GM21367 (cell line): Measurements from ENCODE around the gene DEPDC5.

Experiments used
- ATAC-seq: cut with Tn5 transposase; IDR thresholded peaks from one replicate; pipeline ENCODE4 v1.9.1; 2021; ENCODE audit not compliant: unreplicated experiment

The DEPDC5 gene

DNA sequence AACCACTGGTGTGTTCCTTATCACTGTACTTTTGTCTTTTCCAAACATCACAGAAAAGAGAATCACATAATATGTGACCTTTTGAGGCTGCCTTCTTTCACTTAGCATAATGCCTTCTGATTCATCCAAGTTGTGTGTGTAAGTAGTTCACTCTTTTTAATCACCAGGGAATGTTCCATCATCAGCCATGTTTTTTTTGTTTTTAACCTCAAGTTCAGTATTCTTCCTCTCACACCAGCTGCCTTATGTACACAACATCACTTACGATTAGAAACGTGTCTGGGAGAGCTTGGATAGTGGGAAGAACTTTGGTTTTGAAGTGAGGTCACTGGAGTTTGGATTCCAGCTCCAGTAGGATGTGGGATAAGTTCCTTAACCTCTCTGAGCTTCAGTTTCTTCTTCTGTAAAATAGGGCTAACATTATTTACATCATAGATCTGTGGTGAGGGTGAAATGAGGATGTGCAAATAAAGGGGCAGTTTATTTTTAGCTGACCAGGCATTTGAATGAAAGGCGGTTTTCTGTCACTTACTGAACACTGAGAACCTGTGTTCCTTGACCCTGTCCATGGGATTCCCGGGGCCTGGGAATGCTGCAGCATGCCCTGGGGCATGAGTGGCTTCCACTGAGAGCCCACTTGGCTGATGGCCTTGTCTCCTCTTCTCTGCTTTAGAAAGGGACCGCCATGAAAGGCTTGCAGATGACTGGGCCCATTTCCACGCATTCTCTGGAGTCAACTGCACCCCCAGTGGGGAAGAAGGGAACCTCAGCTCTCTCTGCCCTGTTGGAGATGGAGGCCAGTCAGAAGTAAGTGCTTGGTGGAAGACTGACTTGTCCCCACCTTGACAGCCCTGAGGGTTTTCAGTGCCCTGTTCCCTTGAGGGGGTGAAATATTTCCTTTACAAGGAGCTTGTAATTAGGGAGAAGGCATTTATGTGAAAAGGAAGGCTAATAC lies 92.6 kb downstream of the DEPDC5 start:
- no peak for ATAC-seq

DNA sequence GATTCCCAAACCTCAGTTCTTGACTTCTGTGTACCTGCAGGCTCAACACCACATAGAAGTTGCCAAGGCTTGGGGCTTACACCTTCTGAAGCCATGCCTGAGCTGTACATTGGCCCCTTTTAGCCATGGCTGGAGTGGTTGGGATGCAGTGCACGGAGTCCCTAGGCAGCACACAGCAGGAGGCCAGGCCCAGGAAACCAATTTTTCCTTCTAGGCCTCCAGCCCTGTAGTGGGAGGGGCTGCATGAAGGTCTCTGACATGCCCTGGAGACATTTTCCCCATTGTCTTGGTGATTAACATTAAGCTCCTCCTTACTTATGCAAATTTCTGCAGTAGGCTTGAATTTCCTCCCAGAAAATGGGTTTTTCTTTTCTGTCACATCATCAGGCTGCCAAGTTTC lies 94.6 kb downstream of the DEPDC5 start:
- ATAC-seq, result no peak

DNA sequence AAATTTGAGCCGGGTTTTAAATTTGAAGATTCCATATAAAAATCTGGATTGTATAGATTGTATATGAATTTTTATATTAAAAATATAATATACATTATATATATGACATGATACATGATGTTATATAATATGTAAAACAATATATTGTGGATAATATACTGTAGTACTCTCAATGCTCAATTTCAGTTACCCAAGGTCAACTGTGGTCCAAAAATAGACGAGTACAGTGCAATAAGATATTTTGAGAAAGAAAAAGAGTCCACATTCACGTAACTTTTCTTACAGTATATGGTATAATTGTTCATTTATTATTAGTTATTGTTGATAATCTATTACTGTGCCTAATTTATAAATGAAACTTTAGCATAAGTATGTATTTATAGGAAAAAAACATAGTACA lies 96.3 kb downstream of the DEPDC5 start:
- ATAC-seq, result no peak

DNA sequence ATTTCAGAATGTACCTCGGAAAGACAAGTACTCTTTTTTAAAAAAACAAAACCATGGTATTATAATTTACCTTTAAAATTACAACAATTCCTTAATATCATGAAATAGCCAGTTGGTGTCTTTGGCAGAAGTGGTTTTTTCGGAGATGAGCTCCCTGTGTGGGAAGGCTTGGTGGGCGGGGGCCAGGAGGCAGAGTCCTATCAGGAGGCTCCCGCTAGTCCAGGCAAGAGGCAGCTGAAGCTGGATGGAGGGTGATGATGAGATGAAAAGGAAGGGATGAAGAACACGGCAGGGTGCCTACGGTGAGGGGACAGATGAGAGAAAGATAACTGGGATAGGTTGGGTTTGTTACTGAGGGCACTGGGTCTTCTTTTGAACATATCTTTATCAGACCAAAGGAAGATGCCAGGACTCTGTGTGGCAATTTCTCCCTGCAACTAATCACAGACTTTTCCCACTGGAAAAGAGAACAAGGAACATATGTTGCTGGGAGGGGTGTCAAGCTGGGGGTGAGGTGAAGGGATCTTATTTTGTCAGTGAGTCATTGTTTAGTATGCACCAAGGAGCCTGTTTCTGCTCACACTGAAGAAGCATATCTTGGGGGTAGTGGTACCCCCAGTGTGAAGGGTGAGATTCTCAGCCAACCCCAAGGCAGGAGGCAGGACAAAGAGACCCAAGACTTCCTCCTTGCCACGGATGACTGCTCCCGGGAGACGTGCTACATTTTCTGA lies 99.0 kb downstream of the DEPDC5 start:
- no peak for ATAC-seq

DNA sequence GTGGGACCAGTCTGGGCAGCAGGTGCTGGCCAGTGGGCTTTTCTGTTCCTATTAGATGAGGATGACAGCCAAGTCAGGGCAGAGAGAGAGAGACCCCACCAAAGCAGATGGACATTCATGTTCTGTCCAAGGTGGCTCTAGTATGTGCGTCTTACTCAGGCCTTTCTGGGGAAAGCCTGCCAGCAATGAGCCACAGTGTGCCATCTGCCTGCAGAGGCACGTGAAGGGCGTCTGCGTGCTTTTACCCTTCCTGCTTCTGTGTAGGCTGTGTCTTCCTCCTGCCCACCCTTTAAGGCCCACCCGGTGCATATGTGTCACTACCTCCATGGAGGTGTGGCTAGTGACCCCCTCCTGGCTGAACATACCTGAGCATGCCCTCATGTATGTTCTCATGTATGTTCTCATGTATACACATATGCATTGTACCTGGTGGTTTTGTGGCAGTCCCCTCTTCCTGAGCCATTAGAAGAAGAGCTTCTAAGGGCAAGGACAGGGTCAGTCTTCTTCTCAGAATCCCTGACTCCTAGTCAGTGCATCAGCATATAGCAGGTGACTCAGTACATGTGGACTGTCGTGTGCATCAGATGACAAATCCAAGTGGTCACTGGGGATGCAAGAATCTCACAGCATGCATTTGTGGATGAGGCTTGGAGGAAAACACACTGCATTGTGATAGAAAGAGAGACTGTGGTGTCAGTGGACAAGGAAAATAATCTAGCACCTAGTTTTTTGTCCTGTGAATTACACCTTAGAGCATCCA lies 100.1 kb downstream of the DEPDC5 start:
- ATAC-seq, result no peak

DNA sequence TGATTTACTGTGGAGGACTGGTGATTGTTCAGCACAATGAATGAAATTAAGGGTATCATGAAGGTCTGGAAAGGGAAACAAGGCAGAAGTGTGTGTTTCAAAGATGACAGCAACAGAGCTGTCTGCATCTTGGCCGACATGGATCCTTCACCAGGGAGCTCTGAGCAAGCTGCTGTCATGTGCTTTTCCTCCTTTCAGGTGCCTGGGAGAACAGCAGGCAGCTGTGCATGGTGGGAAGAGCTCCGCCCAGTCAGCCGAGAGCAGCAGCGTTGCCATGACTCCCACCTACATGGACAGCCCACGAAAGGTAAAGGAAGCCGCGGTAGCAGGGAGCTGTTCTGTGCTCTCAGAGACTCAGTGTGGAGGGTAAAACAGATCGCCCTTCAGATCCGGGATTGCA lies 103.4 kb downstream of the DEPDC5 start:
- no peak for ATAC-seq

DNA sequence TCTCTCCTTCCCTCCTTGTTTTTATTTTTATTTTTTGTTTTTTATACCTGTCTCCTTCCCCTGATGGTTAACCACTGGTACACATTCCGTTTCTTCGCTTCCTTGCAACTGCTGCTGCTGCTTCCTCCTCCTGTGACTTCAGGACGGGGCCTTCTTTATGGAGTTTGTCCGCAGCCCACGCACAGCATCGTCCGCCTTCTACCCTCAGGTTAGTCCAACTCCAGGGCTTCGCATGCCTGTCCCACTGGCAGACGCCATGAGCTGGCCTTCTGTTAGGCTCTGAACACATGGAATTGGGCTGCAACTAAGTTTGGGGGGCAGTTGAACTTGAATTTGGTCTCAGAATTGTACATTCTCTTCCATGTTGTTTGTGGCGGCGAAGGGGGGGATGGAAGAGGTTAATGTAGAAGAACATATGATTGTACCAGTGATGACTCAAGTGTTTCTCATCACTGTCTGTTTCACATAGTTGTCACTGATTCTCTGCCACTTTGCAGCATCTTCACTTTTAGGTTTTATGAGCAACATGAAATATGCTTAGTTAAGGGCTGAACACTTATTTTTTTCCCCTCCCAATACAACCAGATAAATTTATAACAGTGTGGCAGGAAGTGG lies 107.5 kb downstream of the DEPDC5 start:
- no peak for ATAC-seq

DNA sequence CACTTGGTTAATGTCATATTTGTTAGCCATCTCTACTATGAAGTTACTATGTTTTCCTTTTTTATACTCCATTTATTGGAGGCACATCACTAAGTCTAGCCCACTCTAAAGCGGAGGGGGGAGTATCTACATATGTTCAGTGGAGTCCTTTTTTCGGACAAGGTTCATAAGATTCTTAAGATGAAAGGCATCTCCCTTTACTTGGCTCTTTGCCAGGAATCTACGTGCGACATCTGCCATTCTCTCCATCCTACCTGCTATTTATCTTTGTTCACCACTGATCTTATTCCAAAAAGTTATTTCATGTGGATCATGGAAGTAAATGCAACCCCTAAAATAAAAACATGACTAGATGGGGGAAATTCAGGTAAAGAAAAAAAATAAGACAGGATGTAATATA lies 113.1 kb downstream of the DEPDC5 start:
- no peak for ATAC-seq

DNA sequence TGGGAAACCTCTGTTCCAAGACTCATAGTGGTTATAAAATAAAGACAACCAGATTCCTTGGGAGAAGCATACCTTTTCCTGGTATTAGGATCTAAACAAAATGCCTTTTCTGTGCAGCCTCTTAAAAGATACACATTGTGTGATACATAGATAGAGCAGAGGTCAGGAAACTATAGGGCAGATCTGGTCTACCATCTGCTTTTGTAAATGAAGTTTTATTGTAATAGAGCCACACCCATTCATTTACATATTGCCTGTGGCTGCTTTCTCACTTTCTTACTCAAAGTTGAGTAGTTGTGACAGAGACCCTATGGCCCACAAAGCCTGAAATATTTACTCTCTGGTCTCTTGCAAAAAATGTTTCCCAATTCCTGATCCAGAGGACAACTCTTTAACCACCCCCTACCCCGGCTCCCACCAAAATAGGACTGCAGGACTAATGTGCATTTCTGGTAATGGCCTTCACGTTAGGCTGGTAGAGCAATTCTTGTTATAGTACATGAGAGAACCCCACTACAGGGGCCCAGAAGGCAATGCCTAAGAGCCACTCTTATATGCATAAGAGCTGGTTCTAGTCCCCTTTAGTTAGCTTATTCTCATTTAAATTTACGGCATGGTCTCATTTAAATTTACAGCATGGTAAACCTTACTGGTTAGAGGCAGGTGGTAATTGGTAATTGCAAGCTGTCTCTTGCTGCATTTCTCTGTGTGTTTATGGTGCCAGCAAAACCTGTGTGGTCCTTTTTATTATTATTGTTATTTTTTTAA lies 113.8 kb downstream of the DEPDC5 start:
- ATAC-seq, result no peak

DNA sequence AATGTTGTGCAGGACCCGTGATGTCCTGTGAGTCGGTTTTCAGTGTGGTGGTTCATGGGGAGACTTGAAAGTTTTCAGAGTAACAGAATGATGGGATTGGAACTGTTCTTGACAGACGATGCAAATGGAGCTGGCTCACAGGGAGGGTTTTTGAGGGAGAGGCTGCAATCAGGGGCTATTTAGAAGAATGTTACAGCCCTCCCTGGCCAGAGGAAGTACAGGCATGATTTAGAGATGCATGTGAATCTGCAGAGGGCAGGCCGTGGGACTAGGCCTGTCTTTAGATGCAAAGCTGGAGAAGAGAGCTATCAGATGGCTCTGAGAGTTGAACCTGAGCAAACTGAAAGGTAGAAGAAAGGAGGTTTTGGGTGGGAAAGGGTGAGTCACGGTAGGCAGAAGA lies 115.9 kb downstream of the DEPDC5 start:
- ATAC-seq, result no peak

DNA sequence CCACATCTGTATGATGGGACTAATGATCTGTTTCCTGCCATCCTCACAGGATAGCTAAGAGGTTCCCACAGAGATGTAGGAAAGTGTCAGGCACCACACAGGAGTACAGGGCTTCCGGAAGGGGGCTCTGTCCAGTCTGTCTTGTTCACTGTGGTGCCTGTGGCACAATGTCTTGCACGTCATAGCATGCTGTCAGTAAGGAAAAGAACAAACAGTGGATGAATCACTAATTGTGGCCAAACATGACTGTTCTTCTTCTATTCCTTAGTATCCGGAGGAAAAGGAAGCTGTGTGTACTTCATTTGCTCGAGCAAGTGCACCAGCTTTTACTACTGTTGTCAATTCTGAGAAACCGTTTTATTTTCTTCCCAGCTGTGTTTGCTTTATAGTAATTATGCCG lies 117.1 kb downstream of the DEPDC5 start:
- ATAC-seq, result no peak

DNA sequence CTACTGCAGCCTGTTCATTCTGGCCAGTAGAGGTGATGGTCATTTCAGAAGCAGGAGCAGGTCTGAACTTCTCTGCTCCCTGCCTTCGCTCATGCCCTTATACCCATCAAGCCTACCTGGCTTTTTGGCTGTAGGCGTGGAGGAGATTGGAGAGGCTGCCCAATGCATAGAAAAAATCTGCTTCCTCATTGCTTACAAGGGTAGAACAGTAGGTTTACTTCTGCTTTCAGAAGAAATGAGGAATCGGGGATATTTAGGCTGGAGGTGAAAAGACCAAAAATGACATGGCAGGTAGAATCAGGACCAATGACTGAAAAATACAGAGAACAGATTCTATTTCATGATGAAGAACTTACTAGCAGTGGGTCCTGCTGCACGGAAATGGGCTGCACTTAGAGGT lies 117.7 kb downstream of the DEPDC5 start:
- no peak for ATAC-seq

DNA sequence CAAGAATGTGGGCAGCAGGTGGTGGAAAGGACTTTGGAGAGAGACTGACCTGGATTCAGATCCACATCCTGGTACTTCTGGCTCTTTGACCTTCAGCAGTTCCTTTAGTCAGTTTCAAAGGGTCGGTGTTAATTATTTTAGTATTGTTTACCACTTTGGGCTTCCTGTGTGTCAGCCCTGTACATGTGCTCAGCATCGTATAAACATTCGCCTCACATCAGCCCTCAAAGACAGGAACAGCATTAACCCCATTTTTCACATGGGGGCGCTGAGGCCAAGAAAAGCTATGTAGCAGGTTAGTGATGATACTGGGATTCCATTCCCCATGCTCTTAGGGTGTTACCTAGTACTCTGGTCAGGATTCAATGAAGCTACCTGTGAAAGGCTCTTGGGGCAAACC lies 118.4 kb downstream of the DEPDC5 start:
- no peak for ATAC-seq

DNA sequence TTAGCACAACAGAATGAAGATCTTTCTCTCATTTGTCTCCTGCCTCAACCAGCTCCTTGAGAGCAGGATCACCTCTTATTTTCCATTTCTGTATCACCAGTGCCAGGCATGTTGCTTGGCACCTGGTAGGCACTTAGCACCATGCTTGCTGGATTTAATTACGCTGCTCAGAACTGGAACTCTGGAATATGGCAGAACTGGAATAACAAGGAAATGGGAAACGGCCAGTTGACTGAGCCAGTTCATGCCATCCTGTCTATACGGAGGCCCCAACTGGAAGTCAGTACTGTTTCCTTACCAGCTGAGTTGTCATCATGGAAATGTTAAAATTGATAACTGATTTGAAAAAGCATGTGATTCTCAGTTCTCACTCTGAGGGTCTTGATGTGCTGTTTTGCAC lies 121.0 kb downstream of the DEPDC5 start:
- ATAC-seq, result no peak

DNA sequence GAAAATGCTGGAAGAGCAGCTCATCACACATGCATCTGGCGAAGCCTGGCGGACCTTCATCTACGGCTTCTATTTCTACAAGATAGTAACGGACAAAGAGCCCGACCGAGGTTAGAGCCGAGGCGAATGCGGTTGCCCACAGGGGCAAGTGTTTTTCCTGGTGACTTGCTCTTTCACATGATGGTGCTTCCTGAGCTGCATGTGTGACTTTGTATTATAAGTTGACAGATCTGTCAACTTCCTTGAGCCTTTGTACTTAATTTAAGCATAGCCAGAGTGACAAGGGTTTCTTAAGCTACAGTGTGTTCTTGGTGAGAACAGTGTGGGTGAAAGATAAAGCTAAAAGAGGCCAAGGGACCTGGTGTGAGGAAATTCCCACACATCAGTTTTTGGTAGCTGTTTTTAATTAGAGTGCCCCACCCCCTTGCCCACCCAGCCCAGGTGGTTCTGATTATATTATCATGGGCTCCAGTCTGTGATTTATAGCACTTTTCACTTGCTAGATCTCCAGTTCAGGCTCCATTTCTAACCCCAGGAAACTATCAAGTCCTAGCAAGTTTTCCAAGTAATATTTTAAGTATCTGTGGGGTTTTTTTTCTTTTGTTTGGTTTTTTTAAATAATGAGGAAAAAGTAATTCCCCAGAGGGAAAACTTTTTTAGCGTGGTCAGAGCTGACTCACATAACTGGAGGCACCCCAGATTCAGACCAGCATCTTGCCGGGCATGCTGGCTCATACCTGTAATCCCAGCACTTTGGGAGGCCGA lies 122.5 kb downstream of the DEPDC5 start:
- ATAC-seq, result no peak

DNA sequence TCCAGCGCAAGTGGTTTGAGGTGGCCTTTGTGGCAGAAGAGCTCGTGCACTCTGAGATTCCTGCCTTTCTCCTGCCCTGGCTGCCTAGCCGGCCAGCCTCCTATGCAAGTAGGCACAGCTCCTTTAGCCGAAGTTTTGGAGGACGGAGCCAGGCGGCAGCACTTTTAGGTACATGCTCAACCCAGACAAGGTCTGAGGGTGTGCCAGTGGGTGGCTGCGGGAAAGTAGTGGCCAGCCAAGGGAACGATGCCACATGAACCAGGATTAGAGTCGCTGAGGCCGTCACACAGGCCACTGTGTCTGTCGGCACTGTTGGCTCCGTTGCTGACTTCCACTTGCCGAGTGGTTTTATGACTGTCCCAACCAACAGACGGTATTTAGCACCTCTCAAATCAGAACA lies 125.8 kb downstream of the DEPDC5 start:
- ATAC-seq, result no peak

DNA sequence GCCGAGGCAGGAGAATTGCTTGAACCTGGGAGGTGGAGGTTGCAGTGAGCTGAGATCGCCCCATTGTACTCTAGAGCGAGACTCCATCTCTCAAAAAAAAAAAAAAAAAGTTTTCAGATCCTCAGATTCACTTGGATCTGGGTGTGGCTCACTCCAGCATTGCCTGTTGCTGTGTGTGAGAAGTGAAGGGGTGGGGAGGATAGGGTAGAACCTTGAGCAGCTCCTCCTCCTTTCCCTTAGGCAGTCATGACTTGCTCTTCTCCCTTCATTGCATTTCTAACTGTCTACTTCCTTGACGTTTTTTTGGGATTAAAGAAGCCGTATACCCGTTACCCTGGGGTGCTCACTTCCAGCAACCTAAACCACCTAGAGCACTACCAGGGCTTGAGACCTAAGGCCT lies 127.4 kb downstream of the DEPDC5 start:
- ATAC-seq, result no peak

DNA sequence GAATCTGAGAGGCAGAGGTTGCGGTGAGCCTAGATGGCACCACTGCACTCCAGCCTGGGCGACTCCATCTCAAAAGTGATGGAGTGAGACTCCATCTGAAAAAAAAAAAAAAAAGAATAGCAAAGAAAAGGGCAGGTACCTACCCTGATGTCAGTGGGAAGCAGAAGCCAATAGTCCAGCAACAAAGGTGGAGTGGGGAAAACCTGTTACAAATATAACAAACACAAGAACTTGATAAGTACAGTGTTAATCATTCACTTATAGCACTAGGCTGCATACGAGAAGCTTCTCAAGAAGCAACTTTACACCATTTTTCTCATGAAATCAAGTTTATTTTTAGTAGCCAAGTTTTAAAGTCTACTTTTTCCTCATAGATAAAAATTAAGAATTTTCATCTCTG lies 128.0 kb downstream of the DEPDC5 start:
- ATAC-seq, result no peak

DNA sequence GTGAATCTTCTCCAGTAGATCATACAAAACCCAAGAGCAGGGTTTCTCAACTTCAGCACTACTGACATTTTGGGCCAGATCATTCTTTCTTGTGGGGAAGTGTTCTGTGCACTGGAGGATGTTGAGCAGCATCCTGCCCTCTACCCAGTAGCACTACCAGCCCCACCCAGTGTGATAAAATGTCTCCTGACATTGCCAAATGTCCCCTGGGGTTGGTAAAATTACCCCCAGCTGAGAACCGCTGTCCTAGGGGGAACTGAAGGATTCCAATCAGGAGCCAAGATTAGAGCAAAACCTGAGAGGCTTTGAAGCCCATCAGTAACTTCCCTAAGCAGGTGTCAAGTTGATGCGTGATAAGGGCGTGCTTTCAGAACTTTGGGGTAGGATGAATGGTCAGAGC lies 129.2 kb downstream of the DEPDC5 start:
- ATAC-seq, result no peak

DNA sequence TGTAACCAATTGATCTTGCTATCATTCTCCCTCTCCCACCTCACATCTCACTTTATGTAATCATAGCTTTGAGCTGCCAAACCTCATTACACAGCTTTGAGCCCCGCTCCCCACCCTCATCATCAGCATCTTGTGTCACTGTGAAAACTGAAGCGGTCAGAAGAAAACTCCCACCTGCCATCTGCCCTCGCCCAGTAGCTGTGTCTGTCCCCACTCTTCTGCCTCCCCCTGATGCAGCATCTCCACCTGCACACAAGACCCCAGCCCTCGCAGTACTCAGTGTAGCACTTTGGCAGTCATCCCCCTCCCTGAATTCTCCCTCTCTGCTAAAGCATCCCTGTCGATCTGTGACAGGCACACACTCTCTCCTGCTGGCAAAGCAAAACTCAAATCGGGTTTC lies 130.2 kb downstream of the DEPDC5 start:
- no peak for ATAC-seq
